ENCODE results near the gene CFAP126. TPM values are rescaled to one million over a fixed set of nuclear protein-coding genes. Genes with fewer than 3 reads are reported as not detected.

Gene CFAP126
- total RNA-seq, 1 experiment from 2014 or later, result 1.5 TPM

DNA sequence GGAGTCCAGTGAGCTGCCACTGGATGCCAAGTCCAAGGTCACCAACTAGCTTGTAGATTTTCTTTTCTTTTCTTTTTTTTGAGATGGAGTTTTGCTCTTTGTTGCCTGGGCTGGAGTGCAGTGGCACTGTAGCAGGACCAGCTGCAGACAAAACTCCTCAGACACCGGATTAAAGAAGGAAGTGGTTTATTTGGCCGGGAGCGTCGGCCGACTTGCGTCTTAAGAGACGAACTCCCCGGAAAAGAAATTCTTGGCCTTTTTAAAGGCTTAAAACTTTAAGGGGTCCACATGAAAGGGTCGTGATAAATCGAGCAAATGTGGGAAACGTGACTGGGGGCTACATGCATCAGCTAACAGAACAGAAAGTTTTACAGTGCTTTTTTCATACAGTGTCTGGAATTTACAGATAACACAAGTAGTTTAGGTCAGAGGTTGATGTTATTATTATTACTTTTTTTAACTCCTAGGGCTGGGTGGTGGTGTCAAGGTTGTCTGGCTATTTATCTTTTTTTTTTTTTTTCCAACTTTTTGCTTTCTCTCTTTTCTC lies 36.4 kb upstream of the CFAP126 start:
- no peaks in the 10 kb centered on the region; the same call in 1 of the 2 replicates for H3K9me3 ChIP-seq (ENCODE audit: insufficient read depth, low read depth)
- TF ChIP-seq, protein P1, sequence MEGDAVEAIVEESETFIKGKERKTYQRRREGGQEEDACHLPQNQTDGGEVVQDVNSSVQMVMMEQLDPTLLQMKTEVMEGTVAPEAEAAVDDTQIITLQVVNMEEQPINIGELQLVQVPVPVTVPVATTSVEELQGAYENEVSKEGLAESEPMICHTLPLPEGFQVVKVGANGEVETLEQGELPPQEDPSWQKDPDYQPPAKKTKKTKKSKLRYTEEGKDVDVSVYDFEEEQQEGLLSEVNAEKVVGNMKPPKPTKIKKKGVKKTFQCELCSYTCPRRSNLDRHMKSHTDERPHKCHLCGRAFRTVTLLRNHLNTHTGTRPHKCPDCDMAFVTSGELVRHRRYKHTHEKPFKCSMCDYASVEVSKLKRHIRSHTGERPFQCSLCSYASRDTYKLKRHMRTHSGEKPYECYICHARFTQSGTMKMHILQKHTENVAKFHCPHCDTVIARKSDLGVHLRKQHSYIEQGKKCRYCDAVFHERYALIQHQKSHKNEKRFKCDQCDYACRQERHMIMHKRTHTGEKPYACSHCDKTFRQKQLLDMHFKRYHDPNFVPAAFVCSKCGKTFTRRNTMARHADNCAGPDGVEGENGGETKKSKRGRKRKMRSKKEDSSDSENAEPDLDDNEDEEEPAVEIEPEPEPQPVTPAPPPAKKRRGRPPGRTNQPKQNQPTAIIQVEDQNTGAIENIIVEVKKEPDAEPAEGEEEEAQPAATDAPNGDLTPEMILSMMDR (conservative IDR thresholded peaks at IDR 0.05), result no peak
- TF ChIP-seq EZH2 (IDR thresholded peaks at IDR 0.05; ENCODE audit: low read depth), result no peak
- no peaks in the 10 kb centered on the region for H3K27me3 ChIP-seq (ENCODE audit: insufficient read depth, low read depth)
- H3K79me2 ChIP-seq (ENCODE audit: low read depth), result no peaks in the 10 kb centered on the region
- no TSS peak for BruUV-seq (replicated peaks)
- no peak overlapping the region for H3K4me3 ChIP-seq
- intact Hi-C loops (cut with micrococcal nuclease; ENCODE audit: unreplicated experiment), result loop anchor here (2.0 kb wide), 1 partner anchor 17 kb away; no protein-coding TSS in a partner anchor
- H2AFZ ChIP-seq, result no peak overlapping the region
- POLR2A ChIA-PET (ENCODE audit: unreplicated experiment), result no interaction called here
- H3K27ac ChIP-seq, result no peak overlapping the region
- no peak for DNase-seq
- no peak overlapping the region for H3K4me2 ChIP-seq
- peaks cover 21% of the 10 kb centered on the region for H3K4me1 ChIP-seq (replicated peaks; ENCODE audit: insufficient read depth)
- H3K36me3 ChIP-seq (ENCODE audit: low read depth), result no peaks in the 10 kb centered on the region
- peaks cover 28% of the 10 kb centered on the region for H3F3A ChIP-seq (ENCODE audit: insufficient read depth, low read depth)
- no peaks in the 10 kb centered on the region for H3K9me2 ChIP-seq (ENCODE audit: insufficient read depth)
- no peaks in the 10 kb centered on the region for H4K20me1 ChIP-seq (ENCODE audit: insufficient read depth)
- CTCF ChIA-PET, result no interaction called here

DNA sequence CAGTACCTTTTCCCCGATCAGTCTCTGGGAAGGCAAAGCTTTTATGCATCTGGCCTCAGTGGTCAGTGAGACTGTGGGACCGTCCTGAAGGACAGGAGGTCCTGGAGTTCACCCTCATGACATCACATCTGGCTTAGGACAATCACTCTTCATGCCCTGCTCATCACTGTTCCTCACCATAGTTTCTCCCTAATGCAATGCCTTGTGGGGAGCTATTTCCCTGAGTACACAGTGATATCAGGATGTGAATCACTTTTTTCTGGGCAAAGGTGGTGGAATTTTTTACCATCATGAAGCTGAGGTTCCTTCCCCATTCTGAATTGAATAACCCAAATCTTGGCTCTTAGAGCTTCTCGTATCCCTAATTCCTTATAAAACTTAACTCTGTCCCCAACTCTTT lies 34.8 kb upstream of the CFAP126 start:
- POLR2A ChIA-PET (ENCODE audit: unreplicated experiment), result no interaction called here
- no TSS peak for BruUV-seq (replicated peaks)
- no peaks in the 10 kb centered on the region for H4K20me1 ChIP-seq (ENCODE audit: insufficient read depth)
- no peaks in the 10 kb centered on the region for H3K79me2 ChIP-seq (ENCODE audit: low read depth)
- H3K4me1 ChIP-seq (replicated peaks; ENCODE audit: insufficient read depth), result peaks cover 31% of the 10 kb centered on the region
- CTCF ChIA-PET, result no interaction called here
- H3K4me2 ChIP-seq, result peak overlapping the region; percentile 44; the same call in 1 of the 2 replicates
- intact Hi-C loops (cut with micrococcal nuclease; ENCODE audit: unreplicated experiment), result no loop called here
- no peak overlapping the region for H3K4me3 ChIP-seq
- H2AFZ ChIP-seq, result no peak overlapping the region
- H3K36me3 ChIP-seq (ENCODE audit: low read depth), result no peaks in the 10 kb centered on the region
- no peaks in the 10 kb centered on the region for H3K27me3 ChIP-seq (ENCODE audit: insufficient read depth, low read depth)
- peaks cover 45% of the 10 kb centered on the region for H3F3A ChIP-seq (ENCODE audit: insufficient read depth, low read depth)
- TF ChIP-seq, protein P1 (conservative IDR thresholded peaks at IDR 0.05), result no peak
- TF ChIP-seq EZH2 (IDR thresholded peaks at IDR 0.05; ENCODE audit: low read depth), result no peak
- H3K27ac ChIP-seq, result no peak overlapping the region
- peak in 1 of 2 experiments; percentile 62 for DNase-seq
- H3K9me2 ChIP-seq (ENCODE audit: insufficient read depth), result no peaks in the 10 kb centered on the region
- H3K9me3 ChIP-seq (ENCODE audit: insufficient read depth, low read depth), result no peaks in the 10 kb centered on the region; the same call in 1 of the 2 replicates

DNA sequence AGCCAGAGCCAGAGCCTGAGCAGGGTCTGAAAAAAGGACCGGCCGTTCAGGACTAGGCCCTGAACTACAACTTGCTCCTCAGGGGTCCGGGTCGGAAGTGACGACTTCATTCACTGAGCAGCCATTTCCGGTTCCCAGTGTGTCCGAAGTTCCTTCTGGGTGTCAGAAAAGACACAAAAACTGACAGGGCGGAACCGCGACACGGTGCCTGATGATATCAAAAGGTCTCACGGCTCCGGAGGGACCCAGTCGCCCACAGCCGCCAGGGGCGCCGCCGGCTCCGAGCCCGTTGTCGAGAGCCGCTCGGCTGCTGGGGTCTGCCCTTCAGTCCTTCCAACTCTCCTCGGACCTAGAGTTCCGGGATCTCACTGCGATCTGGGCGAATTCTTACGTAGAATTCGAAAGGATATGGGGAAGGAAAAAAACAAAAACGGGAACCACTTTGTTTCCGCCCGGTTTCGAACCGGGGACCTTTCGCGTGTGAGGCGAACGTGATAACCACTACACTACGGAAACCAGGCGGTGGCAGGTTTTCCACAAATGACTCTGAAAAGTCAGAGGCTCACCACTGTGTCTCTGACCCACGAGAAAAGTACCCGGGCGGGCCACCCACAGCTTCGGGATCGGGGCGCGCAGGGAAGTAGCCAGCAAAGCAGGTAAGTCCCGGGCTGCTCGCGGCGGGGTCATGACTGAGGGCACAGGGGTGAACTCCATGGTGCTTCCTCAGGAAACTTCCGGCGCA lies 31.8 kb upstream of the CFAP126 start:
- H3K27me3 ChIP-seq (ENCODE audit: insufficient read depth, low read depth), result no peaks in the 10 kb centered on the region
- peaks cover 44% of the 10 kb centered on the region for H3K4me1 ChIP-seq (replicated peaks; ENCODE audit: insufficient read depth)
- peak overlapping the region; percentile 67 for H3K4me3 ChIP-seq
- H3K27ac ChIP-seq, result peak overlapping the region; percentile 99
- H3K9me3 ChIP-seq (ENCODE audit: insufficient read depth, low read depth), result no peaks in the 10 kb centered on the region; the same call in 1 of the 2 replicates
- no peaks in the 10 kb centered on the region for H3K36me3 ChIP-seq (ENCODE audit: low read depth)
- DNase-seq, result peak; percentile 83 to 84
- peak overlapping the region; percentile 82 for H3K4me2 ChIP-seq
- no peaks in the 10 kb centered on the region for H3K9me2 ChIP-seq (ENCODE audit: insufficient read depth)
- BruUV-seq (replicated peaks), result no TSS peak
- H2AFZ ChIP-seq, result peak overlapping the region; percentile 84
- peaks cover 54% of the 10 kb centered on the region for H3F3A ChIP-seq (ENCODE audit: insufficient read depth, low read depth)
- intact Hi-C loops (cut with micrococcal nuclease; ENCODE audit: unreplicated experiment), result loop anchor here (1.0 to 10.0 kb wide), 4 partner anchors 9 to 345 kb away; partner anchors contain the start of gene DUSP12
- H3K79me2 ChIP-seq (ENCODE audit: low read depth), result no peaks in the 10 kb centered on the region
- TF ChIP-seq, protein P1 (conservative IDR thresholded peaks at IDR 0.05), result peak; percentile 59
- TF ChIP-seq EZH2 (IDR thresholded peaks at IDR 0.05; ENCODE audit: low read depth), result no peak
- H4K20me1 ChIP-seq (ENCODE audit: insufficient read depth), result no peaks in the 10 kb centered on the region
- POLR2A ChIA-PET (ENCODE audit: unreplicated experiment), result interaction anchor here (0.5 kb wide), 1 partner anchor 327 kb away, joined by 5 read pairs; no protein-coding TSS in a partner anchor
- CTCF ChIA-PET, result interaction anchor here (0.6 to 1.0 kb wide), 2 partner anchors 17 kb away, joined by 3 read pairs; no protein-coding TSS in a partner anchor

All from PC-9 (cell line).